GM19035 (cell line): ENCODE results near the gene RPS6KA2.
A peak's percentile ranks its signal among the peaks of the same experiment; 100 is the strongest.
"Not testable (repeated sequence)": the region's sequence is repeated elsewhere in the genome, so short reads cannot be mapped to it uniquely, and the experiment has no call there.

Experiments used
- ATAC-seq: cut with Tn5 transposase; IDR thresholded peaks from one replicate; pipeline ENCODE4 v1.9.1; 2021; ENCODE audit not compliant: unreplicated experiment

The RPS6KA2 gene

DNA sequence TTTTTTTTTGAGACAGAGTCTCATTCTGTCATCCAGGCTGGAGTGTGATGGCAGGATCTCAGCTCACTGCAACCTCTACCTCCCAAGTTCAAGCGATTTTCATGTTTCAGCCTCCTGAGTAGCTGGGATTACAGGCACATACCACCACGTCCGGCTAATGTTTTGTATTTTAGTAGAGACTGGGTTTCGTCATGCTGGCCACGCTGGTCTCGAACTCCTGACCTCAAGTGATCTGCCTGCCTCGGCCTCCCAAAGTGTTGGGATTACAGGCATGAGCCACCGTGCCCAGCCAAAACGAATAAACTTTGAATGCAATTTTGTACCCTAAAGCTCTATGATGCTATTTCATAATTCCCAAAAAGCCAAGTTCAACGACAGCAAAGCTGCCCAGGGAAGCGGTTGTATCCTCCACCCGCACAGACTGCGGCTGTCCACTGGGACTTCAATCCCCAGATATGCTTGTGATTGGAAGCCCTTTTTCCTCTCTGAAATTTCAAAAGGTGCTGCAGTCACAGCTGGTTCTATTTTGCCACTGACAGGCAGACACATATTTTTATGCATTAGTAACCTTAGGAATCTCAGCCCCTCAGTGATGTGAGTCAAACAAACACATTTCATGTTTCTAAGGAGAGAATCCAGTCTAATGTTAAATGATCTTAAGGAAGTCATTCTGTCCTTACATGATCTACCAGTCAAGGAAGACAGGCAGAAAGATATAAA lies 31.8 kb downstream of the RPS6KA2 start:
- no peak for ATAC-seq

DNA sequence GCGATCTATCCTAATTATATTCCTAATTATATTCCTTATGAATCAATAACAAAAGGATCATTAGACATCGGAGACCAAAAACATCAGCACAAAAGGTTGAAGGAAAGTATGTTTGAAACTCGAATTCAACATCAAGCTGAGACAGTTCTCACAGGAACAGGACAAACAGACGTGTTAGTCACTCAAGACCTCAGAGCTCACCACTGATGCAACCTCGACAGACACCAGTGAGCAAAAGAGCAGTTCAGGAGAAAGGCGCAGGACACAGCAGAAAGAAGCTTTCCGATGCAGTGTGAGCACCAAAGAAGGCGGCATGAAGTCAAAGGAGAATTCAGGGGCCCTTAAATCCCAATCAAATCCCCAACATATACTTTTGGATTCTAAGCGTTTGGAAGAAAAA lies 34.2 kb downstream of the RPS6KA2 start:
- no peak for ATAC-seq

DNA sequence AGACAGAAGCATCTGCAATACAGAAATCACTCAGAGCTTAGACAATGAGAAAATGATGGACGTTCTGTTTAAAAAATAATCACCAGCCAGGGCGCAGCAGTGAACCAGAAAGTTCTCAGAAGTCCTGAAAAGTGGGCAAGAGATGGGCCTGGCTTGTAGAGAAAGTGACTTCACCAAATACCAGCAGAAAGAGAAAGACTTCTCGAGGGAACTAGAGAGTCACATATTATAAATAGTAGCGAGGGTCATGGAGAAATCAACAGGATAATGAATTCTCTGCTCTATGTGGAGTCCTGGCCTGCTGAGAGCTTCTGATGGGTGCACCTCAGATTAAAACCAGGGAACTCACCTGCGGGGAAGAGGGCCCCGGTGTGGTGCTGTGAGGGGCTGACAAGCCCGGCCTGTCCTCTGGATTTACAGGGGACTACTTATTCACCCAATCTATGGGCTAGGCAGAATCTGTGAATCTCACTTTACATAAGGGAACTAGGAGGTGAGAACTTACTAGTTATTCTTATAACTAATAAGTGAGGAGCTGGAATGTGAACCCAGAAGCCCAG lies 35.0 kb downstream of the RPS6KA2 start:
- no peak for ATAC-seq

DNA sequence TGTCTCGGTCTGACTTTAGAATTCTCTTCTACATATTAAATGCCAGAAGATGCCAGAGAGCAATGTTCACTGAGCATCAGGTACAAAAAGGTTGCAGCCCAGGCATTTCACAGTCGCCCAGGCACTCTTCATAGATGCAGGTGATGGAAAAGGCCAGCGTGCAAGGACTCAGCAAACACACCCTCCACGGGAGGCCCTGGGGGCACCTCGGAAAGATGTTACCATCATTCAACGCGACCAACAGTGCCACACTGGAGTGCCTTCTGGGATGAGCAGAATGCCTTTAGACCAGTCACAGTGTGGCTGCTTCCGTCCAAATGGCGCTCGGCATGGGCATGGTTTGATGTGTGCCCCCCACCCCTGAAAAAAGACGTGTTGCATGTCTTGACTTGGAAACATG lies 36.0 kb downstream of the RPS6KA2 start:
- ATAC-seq: no peak

DNA sequence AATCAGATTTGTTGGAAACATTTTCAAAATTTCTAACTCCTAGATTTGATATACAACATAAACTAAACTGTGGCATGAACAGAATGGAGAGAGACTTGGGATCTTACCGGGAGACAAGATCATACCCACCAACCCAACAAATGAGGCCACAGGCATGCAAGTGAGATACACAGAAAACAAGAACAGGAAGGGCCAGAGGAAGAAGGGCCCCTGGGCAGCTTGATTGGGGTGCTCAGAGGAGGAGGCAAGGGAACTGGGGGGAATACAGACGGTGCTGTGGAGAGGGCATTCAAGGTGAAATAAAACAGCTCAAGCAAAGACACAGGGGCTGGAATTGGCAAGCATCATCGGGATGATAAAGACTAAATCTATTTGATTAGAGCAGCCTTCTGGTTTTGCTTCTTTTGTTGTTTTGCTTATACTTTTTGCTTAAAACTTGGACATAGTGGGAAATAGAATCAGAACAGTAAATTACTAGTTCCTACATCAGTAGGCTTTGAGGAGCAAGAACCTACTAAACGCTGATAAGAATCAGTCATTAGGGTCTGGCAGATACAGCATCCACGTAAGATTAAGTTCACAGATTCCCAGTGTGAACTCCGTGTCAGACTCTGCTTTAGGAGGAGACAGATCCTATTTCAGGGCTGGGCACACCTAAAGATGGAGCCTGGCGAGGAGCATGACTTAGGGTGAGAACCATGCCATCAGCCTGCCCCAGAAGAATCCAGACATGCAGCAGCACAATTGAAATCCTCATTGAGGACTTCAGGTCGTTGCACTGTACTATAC lies 37.1 kb downstream of the RPS6KA2 start:
- no peak for ATAC-seq

DNA sequence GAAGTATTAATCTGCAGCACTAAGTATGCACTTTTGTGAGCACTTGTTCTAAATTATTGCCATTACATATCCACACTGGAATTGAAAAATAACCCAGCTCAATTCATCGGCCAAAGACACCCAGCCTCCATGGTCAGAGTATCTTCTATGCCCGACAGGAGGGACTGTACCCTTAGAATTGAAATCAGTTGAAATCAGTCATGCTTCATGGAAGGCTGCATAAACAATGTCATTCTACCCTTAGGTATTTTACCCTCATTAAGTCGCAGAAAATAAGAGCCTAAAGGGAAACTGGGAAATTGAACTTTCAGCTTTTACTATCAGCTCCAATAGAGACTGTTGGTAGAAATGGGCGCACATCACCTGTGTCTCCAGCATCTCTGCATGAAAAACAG lies 37.7 kb downstream of the RPS6KA2 start:
- ATAC-seq: no peak

DNA sequence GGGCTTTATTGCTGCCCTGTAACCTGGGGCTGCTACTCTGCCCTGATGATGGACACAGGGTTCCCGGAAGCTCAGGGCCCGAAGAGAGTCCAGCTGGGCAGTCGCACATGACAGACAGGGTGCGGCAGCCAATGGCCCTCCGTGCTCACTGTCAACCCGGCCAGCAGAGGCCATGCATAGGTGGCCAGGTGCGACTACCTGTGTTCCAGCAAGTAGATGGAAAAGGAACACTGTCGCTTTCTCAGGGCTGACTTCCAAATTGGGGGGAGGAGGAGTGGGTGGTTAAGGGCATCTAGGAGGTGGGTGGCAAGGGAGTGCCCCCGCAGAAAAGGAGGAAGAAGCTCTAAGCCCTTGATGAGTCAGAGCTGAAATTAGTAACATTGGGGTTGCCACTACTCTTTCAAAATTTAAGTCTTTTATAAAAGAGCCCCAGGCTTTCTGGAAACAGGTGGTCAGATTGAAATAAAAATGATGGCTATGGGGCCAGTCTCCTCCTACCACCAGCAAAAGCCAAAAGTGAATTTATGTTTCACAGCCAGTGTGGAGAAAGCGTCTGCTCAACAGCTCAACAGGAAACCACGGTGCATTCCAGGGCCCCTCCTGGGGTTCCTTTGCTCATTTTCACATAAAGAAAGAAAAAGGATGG lies 38.2 kb downstream of the RPS6KA2 start:
- ATAC-seq: peak; percentile 39

DNA sequence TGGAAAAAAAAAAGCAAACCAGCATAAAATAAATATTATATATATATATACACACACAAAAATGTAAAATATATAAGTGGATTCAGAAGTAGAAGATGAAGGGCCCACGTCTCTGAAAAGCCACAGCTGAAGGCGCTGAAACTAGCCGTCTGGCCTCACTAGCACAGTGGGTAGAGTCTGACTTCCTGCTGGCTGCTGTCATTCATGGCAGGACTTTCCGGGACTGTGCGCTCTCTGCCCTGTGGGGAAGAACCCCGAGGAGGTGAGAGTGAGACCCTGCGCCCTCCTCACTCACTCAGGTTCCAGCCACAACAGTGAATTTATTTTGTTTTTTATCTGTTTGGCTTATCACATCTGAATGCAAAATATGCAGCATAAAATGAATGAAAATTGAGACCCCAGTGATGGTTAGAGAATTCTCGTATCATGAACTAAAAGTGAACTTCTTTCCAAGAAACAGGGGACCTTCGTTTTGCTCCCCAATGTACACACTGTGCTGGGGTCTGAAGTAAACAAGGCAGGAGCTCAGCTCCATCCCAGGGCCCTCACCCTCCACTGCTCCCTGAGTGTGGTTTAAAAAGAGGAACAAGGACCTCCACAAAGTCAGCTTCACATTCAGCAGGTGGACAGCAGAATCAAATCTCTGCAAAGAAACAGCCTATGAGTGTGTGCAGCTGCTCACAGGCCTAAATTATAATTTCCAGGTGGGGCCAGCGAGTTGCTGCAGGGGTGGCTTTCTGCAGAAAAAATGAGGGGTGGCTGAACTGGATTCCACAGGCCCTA lies 39.2 kb downstream of the RPS6KA2 start:
- ATAC-seq: peak; percentile 76

DNA sequence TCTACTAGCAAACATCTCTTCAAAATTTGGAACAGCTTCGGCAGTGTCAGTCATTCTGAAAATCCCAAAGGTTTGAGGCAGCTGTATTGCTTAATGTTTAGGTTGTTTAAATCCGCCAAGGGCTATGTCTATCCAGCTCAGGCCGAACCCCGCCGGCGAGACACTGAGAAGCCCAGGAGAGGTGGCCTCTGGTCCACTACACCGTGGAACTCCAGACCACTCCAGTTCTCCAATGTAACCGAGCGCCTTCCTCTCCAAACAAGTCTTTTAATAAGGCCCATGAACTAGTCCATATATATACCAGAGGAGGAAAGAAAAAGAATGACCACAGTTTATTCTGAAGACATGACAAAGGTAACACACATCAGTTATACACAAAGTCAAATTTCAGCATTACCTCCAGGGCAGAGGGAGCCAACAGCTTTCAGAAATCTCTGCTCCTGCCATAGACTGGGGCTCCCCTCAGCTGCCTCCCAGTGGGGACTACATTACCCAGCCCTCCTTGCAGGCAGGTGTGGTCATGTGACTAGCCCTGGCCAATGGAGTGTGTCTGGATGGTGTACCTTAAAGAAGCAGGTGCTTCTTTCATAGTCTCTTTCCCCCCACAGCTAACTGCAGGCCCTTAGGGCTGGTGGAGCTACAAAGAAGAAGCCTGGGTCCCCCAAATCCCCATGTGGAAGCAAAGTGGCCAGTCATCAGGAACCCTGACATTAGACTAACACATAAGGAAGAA lies 40.5 kb downstream of the RPS6KA2 start, which contains the start of gene RAMACL:
Gene RAMACL, minus strand, starts transcription at position 255 of the 733 bp plus-strand sequence. Its CDS starts 201 bp downstream, at position 54.
- peak; percentile 70 for ATAC-seq

DNA sequence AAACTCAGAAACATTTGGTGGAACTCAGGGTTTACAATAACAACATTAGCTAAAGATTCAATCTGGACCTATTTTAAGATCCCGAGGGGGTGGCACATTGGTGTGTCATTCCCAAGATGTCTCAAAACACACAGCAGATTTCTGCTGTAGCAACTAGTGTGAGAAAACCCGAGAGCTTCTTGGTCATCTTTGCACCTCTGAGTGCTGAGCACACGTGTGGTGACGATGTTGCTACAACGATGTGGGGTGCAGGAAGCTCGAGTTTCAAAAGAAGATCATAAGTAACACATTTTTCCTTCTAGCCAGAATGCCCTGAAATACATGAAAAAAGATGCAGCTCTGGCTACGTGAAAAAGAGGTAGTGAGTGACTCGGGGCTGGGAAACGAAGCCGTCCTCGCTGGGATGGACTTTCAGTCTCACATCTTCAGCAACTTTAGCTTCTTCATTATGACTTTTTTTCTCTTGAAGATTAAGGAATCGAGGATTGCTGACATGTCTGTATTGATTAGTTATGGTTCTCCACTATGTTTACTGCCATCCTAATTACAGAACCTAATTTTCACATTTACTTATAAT lies 42.1 kb downstream of the RPS6KA2 start:
- no peak for ATAC-seq

DNA sequence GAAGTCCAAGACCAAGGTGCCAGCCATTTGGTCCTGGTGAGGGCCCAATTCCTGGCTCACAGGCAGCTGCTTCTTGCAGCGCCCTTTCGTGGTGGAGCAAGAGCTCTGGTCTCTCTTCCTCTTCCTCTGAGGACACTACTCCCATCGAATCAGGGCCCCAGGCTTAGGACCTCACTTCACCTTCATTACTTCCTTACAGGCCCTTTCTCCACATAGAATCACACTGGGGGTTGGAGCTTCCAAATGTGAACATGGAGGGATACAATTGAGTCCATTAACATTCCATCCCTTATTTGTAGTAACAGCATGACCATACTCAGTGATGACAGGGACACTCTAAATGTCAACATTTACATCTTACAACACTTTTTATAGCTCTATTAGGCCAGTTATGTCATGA lies 42.9 kb downstream of the RPS6KA2 start:
- ATAC-seq: no peak

DNA sequence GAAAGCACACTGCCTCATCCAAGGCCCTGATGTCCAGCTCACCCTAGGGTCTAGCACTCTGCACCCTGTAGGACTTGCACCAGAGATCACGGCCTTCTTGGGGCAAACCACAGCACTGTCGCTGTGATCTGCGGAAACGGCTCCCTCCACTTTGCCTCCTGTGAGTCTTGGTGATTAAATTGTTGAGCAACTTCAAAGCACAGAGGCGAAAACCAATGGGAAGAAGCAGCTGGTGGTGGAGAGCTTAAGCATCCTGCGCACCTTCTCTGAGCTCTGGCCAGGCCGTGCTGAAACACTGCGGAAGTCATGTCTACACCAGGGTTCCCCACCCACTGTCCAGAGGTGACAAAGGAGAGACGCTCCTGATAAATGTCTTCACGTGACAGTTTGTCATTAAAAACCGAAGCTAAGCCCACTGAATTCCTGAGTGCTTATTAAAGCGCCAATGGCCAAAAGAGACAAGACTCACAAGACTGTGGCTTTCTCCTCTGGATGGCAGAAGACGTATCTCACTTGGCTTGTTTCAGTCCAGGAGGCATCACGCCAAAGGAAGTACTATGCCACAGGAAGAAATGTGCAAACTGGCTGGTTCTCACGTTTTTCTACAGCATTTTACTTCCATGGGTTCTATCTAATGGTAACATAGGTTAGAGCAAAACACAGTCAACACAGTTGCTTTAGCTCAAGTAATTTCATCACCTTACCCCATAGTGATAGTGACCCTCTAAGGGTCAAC lies 43.7 kb downstream of the RPS6KA2 start:
- ATAC-seq: no peak

DNA sequence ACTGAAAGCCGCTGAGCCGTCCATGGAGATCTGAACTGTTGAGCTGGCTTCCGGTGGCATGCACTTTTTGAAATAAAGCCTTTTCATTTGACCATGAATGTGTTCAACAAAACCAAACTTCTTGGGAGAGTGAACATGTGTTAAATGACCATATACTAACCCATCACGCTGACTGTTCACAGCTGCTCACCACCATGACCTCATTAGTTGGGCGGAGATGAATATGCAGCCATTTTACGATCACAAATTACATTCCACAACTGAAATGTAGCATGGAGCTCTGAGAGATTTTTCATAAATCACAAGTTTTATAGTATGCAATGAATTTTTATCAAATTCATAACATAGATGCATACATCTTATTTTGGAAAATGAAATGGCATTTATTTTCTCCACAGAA lies 44.8 kb downstream of the RPS6KA2 start:
- ATAC-seq: no peak

DNA sequence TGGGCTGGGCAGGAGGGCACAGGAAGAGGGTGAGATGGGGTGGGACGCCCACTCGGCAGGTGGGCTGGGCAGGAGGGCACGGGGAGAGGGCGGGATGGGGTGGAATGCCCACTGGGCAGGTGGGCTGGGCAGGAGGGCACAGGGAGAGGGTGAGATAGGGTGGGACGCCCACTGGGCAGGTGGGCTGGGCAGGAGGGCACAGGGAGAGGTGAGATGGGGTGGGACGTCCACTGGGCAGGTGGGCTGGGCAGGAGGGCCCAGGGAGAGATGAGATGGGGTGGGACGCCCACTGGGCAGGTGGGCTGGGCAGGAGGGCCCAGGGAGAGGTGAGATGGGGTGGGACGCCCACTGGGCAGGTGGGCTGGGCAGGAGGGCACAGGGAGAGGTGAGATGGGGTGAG lies 45.2 kb downstream of the RPS6KA2 start:
- ATAC-seq: not testable (repeated sequence)

DNA sequence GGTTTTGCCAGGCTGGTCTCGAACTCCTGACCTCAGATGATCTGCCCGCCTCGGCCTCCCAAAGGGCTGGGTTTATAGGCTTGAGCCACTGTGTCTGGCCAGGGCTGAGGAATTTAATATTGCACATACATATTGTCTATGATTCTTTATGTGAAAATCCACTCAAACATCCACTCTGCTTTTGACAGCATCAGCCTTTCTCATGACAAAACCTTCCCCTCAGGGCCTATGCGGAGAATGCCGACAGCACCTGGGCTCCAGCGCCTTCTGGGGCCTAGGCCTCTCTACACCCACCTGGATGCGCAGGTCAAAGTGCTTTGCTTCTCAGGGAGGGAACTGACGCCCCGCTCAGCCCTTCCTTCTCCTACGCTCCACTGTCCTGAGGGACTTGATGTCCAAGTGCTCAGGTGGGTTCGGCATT lies 46.0 kb downstream of the RPS6KA2 start:
- ATAC-seq: no peak

DNA sequence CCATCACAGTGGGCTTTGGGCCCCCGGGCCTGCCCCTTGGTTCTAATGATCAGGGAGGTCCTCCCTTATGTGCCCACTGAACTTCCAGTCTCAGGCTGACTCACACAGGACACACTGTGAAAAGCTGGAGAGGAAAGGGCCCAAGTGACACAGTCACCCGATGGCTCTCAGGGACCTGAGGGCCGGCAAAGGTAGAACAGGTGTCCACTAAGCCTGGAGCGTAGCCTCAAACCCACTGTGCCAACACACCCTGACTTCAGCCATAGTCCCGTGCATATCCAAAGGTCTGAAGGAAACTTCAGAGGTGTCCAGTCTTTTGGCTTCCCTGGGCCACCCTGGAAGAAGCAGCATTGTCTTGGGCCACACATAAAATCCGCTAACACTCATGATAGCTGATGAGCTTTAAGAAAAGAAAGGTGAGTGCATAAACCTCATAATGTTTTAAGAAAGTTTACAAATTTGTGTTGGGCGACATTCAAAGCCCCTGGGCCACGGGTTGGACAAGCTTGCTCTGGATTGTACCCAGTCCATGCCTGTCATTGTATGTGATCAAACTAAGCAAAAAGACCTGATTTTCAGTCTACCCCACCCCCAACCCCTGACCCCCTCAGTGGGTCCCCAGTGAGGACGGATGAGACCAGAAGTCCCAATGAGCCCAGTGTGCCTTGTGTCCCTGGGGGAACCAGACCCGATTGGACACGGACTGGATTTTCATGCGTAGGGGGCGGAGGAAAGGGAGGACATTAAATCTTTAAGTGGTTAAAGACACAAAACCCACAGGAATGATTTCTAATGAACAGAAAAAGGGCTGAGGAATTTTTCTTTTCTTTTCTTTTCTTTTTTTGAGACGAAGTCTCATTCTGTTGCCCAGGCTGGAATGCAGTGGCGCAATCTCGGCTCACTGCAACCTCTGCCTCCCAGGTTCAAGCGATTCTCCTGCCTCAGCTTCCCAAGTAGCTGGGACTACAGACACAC lies 46.7 kb downstream of the RPS6KA2 start:
- no peak for ATAC-seq

DNA sequence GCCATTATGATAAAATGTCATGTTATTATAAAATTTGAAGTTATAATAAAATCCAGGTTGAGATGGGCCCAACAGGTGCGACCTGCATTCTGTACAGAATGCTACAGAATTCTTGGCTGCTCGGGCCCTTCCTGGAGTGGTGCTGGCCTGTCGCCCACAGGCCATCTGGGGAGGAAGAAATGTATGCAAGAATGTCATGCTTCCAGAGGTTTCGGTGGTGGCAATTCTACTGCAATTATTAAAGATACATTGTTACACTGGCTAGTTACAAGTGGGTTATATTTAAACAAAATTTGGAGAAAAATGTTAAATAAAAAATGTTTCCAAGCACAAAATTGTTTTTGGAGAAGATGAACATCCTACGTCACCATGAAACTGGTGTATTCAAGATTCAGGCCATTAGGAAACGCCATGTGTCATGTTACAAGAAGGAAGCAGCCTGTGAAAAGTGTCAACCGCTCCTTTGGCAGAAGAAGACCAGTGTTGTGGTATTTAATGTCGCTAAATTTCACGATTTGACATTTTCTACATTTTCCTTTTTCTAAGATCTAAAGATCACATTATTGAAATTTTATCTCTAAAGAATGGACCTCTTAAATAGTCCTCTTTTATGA lies 47.7 kb downstream of the RPS6KA2 start:
- no peak for ATAC-seq
